ENCODE results near the gene SNTB2. TPM values are rescaled to one million over a fixed set of nuclear protein-coding genes. Genes with fewer than 3 reads are reported as not detected.

SNTB2 gene
- total RNA-seq, 4 donors from 2014 or later, result 14.5 to 140 (median 28.7) TPM

DNA sequence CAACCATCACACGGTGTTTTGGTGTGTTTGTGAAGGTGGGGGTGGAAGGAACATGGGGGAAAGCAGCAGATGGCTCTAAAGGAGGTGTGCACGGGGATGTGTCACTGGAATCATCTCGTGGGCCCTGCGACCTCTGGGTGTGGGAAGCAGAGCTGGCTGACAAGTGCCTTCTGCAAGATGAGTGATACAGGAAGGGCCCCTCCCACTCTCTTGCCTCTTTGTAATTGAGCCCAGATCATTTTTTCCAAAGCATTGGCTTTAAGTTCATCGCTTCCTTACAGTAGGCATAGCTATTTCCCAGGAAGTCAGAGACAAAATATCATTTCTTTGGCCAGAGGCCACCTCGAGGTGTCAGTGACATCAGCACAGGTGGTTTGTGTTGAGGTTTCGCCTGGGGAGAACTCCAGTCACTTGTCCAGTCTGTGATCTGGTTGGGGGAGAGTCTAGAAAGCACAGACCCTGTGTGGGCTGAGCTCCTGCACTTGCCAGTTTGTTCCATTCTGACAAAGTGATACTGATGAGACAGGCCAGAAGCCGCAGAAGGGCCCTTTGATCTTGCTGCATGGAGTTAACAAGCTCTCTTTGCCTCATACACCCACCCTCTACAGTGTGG lies 20.6 kb upstream of the SNTB2 start:
- TF ChIP-seq POLR2A (IDR thresholded peaks at IDR 0.05), result no peak
- TF ChIP-seq, protein P1, sequence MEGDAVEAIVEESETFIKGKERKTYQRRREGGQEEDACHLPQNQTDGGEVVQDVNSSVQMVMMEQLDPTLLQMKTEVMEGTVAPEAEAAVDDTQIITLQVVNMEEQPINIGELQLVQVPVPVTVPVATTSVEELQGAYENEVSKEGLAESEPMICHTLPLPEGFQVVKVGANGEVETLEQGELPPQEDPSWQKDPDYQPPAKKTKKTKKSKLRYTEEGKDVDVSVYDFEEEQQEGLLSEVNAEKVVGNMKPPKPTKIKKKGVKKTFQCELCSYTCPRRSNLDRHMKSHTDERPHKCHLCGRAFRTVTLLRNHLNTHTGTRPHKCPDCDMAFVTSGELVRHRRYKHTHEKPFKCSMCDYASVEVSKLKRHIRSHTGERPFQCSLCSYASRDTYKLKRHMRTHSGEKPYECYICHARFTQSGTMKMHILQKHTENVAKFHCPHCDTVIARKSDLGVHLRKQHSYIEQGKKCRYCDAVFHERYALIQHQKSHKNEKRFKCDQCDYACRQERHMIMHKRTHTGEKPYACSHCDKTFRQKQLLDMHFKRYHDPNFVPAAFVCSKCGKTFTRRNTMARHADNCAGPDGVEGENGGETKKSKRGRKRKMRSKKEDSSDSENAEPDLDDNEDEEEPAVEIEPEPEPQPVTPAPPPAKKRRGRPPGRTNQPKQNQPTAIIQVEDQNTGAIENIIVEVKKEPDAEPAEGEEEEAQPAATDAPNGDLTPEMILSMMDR (IDR thresholded peaks at IDR 0.05), result no peak
- H3K36me3 ChIP-seq, result peaks cover 0 to 52% (median 0%) of the 10 kb centered on the region in 3 donors
- peaks cover 0 to 7% (median 0%) of the 10 kb centered on the region in 4 donors for H3K4me1 ChIP-seq
- no peak for DNase-seq
- no peaks in the 10 kb centered on the region for H3K9me3 ChIP-seq
- no peak overlapping the region for H3K27ac ChIP-seq
- no peak overlapping the region for H3K4me3 ChIP-seq
- no peaks in the 10 kb centered on the region for H3K27me3 ChIP-seq

DNA sequence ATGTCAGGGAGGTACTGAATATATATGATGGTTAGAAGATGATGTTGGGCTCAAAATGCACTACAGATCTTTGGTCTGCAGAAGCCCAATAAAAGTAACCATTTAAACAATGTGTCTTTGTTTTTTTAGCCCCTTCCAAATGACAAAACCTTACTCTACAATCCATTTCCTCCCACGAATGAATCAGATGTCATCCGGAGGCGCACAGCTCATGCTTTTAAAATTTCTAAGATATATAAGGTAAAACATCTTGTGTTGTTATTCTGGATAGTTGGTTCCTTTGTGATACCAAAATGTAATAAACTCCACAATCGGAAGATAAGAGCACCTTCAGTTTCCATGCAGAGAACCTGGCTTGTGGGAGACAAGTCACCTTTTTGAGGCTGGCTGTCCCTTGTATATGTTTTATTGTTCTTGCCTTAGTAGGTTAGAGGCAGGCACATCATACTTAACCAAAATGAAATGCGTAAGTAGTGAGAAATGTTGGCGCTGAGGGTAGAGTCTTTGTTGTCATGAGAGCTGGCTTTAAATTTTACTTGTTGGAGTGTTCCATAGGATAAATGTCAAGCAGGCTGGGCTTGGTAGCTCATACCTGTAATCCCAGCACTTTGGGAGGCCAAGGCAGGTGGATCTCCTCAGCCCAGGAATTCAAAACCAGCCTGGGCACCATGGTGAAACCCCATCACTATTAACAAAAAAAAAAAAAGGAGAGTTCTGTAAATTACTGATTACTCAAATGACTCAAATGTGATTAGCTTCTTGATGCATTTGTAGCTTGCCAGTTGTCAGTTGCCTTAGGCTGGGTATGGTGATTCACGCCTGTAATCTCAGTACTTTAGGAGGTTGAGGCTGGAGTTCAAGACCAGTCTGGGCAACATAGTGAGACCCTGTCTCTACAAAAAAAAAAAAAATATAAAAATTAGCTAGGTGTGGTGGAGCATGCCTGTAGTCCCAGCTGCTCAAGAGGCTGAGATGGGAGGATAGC lies 19.7 kb upstream of the SNTB2 start:
- H3K9me3 ChIP-seq, result no peaks in the 10 kb centered on the region
- DNase-seq, result no peak
- H3K27ac ChIP-seq, result no peak overlapping the region
- TF ChIP-seq, protein P1 (IDR thresholded peaks at IDR 0.05), result no peak
- no peak for TF ChIP-seq POLR2A (IDR thresholded peaks at IDR 0.05)
- H3K4me1 ChIP-seq, result peaks cover 0 to 7% (median 0%) of the 10 kb centered on the region in 4 donors
- no peaks in the 10 kb centered on the region for H3K27me3 ChIP-seq
- no peak overlapping the region for H3K4me3 ChIP-seq
- H3K36me3 ChIP-seq, result peaks cover 0 to 44% (median 0%) of the 10 kb centered on the region in 3 donors

DNA sequence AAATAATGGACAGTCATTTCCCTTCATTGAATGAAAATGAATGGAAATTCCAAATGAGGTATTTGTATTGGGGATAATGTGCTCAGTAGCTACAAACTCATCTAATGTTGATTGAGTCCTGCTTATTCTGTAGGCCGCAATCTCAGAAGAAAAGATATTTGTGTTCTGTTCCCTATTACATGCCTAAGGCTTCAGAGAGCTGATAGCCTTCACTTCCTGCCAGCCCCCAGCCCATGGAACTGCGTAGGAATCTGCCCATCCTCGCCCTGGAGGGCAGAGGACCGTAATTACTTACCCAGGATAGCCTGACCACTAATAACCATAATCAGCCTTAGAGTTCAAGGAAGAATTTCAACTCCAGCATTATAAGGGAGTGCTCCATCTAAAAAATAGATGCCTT lies 17.9 kb upstream of the SNTB2 start:
- Histone ChIP-seq H3K27me3 (no peaks in the 10 kb centered on the region), H3K4me1 (peaks cover 0 to 8% (median 0%) of the 10 kb centered on the region in 4 donors), H3K27ac (no peak overlapping the region), H3K36me3 (peaks cover 0 to 34% (median 0%) of the 10 kb centered on the region in 3 donors), H3K9me3 (no peaks in the 10 kb centered on the region), H3K4me3 (no peak overlapping the region)
- TF ChIP-seq, protein P1 (IDR thresholded peaks at IDR 0.05), result no peak
- no peak for TF ChIP-seq POLR2A (IDR thresholded peaks at IDR 0.05)
- no peak for DNase-seq

DNA sequence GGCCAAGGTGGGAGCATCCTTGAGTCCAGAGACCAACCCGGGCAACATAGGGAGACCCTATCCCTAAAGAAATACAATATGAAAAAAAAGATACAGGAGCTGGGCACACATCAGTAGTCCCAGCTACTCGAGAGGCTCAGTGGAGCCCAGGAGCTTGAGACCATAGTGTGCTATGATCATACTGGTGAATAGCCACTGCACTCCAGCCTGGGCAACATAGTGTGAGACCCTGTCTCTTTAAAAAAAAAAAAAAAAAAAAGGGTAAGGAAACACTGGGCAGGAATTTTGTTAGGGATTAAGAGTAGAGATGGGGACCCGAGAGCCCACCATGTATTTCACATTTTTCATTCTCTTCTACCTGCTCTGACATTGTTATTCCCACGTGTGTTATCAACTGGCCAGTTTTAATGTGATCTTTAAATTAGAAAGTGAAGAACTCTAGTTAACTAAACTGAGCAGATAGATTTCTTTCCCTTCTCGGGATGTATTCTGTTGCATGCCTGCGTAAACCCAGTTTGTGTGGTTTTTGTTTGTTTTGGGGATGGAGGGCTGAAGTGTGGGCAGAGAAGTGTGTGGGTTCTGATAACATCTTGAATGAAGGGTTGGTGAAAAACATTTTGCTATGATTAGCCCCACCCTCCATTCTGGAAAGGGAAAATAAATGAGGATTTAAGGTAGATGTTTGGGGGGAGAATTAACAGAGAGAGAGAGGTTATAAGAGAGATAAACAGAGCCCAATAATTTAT lies 17.2 kb upstream of the SNTB2 start:
- Histone ChIP-seq H3K4me3 (no peak overlapping the region), H3K4me1 (peaks cover 0 to 14% (median 0%) of the 10 kb centered on the region in 4 donors), H3K36me3 (peaks cover 0 to 30% (median 0%) of the 10 kb centered on the region in 3 donors), H3K27ac (no peak overlapping the region), H3K9me3 (no peaks in the 10 kb centered on the region), H3K27me3 (no peaks in the 10 kb centered on the region)
- DNase-seq, result no peak
- TF ChIP-seq POLR2A (IDR thresholded peaks at IDR 0.05), result no peak
- TF ChIP-seq, protein P1 (IDR thresholded peaks at IDR 0.05), result no peak

DNA sequence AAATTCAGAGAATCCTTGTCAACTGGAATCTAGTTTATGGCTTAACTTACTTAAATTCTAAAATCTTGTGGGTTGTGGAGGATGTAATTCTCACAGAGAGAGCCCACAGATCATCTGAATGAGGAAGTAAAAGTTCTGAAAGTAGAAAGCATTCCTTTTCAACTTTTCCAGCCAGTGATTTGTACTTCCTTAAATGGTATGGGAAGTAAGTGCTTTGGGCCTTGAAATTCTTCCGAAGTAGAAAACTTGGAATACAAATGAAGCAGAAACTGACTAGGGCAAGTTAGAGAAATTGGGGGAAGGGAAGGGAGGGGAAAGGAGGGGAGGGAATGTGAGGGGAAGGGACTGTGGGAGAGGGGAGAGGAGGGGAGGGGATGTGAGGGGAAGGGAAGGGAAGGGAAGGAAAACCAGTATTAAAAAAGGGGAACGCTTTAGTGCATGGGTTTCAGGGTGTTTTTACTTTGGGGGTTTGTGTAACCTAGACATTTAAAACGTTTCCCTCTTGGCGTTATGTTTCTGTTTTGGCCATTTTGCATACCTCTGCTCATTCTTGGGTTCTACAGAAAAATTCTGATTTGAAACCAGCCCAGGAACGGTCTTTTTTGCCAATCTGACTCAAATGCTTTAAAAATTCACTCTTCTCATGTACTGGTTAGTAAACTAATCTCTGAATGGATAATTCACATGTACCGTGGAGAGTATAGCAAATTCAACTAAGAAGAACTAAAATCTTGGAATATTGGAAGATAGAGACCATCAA lies 15.5 kb upstream of the SNTB2 start:
- Histone ChIP-seq H3K9me3 (no peaks in the 10 kb centered on the region), H3K36me3 (peaks cover 0 to 15% (median 0%) of the 10 kb centered on the region in 3 donors), H3K4me3 (no peak overlapping the region), H3K4me1 (peaks cover 0 to 14% (median 0%) of the 10 kb centered on the region in 4 donors), H3K27ac (peak overlapping the region; percentile 21 to 94 (median 54)), H3K27me3 (no peaks in the 10 kb centered on the region)
- TF ChIP-seq POLR2A (IDR thresholded peaks at IDR 0.05), result no peak
- TF ChIP-seq, protein P1 (IDR thresholded peaks at IDR 0.05), result no peak
- no peak for DNase-seq
